IMR-90 (cell line): ENCODE measurements around the gene SPARC.

Experiments
- BHLHE40 ChIP-seq: fragments of 150-350 bp; IDR thresholded peaks from 2 replicates; pipeline ENCODE4 v1.6.1; 2016; ENCODE audit warnings: mild to moderate bottlenecking, low read depth, low read length
- CEBPB ChIP-seq: IDR thresholded peaks from 2 replicates; pipeline ENCODE4 v1.6.1; 2012; ENCODE audit warnings: low read depth, low read length, improper control_type of control experiment
- CHD1 ChIP-seq: IDR thresholded peaks from 2 replicates; pipeline ENCODE4 v1.6.1; 2012; ENCODE audit warnings: low read depth, low read length, improper control_type of control experiment
- FOS ChIP-seq: fragments of 150-350 bp; IDR thresholded peaks from 2 replicates; pipeline ENCODE4 v1.6.1; 2016; ENCODE audit warnings: low read depth, low read length
- MAFK ChIP-seq: IDR thresholded peaks from 2 replicates; pipeline ENCODE4 v1.6.1; 2012; ENCODE audit warnings: low read depth, low read length, improper control_type of control experiment
- MAZ ChIP-seq: IDR thresholded peaks from 2 replicates; pipeline ENCODE4 v1.6.1; 2012; ENCODE audit warnings: low read depth, mild to moderate bottlenecking, low read length, improper control_type of control experiment, moderate library complexity, borderline replicate concordance
- MXI1 ChIP-seq: IDR thresholded peaks from 2 replicates; pipeline ENCODE4 v1.6.1; 2012; ENCODE audit warnings: low read depth, mild to moderate bottlenecking, low read length, moderate library complexity, borderline replicate concordance
- POLR2A ChIP-seq: IDR thresholded peaks from 2 replicates; pipeline ENCODE4 v1.6.1; 2012; ENCODE audit warnings: mild to moderate bottlenecking, low read depth, low read length
- RAD21 ChIP-seq: IDR thresholded peaks from 2 replicates; pipeline ENCODE4 v1.6.1; 2012; ENCODE audit warnings: low read length, improper control_type of control experiment
- RCOR1 ChIP-seq: IDR thresholded peaks from 2 replicates; pipeline ENCODE4 v1.6.1; 2012; ENCODE audit warnings: mild to moderate bottlenecking, low read length, improper control_type of control experiment; ENCODE audit not compliant: insufficient replicate concordance
- RFX5 ChIP-seq: IDR thresholded peaks from 2 replicates; pipeline ENCODE4 v1.8.0; 2012; ENCODE audit warnings: low read depth, mild to moderate bottlenecking, low read length, moderate library complexity
- TF ChIP-seq, protein P1 (sequence below): conservative IDR thresholded peaks from 2 replicates; pipeline ENCODE4 v1.5.1; 2012; ENCODE audit warnings: mild to moderate bottlenecking, low read depth, low read length, improper control_type of control experiment
- TF ChIP-seq, protein P2 (sequence below): fragments of 150-350 bp; IDR thresholded peaks from 2 replicates; pipeline ENCODE4 v1.6.1; 2017; ENCODE audit warnings: mild to moderate bottlenecking, antibody characterized with exemption, low read length, low read depth
- TF ChIP-seq, protein P3 (sequence below): fragments of 150-350 bp; IDR thresholded peaks from 2 replicates; pipeline ENCODE4 v1.6.1; 2016; ENCODE audit warnings: low read depth, mild to moderate bottlenecking, low read length, moderate library complexity, borderline replicate concordance

DNA sequence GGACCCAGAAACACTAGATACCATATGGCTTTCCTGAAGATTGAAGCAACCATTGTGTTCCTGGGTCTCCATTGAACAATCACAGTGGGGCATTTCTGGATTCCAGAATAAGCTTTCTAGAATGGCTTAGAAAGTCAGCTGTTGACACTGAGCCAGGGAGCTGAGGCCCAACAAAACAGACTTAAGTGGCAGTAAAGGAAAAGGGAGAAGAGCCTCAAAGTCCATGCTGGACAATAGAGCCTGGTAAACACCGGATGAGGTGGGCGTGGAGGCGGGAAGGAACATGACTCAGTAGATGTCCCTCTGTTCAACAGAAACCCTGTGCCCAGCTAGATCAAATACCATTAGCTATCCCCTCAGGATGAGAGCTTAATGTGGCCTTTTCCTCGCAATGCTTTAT is 14.8 kb downstream of the SPARC start:
- TF ChIP-seq, protein P1, sequence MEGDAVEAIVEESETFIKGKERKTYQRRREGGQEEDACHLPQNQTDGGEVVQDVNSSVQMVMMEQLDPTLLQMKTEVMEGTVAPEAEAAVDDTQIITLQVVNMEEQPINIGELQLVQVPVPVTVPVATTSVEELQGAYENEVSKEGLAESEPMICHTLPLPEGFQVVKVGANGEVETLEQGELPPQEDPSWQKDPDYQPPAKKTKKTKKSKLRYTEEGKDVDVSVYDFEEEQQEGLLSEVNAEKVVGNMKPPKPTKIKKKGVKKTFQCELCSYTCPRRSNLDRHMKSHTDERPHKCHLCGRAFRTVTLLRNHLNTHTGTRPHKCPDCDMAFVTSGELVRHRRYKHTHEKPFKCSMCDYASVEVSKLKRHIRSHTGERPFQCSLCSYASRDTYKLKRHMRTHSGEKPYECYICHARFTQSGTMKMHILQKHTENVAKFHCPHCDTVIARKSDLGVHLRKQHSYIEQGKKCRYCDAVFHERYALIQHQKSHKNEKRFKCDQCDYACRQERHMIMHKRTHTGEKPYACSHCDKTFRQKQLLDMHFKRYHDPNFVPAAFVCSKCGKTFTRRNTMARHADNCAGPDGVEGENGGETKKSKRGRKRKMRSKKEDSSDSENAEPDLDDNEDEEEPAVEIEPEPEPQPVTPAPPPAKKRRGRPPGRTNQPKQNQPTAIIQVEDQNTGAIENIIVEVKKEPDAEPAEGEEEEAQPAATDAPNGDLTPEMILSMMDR, result no peak
- TF ChIP-seq FOS (peak; percentile 27; the same call in 1 of the 2 replicates), POLR2A (no peak), MAFK (no peak), BHLHE40 (no peak), RFX5 (no peak), CEBPB (no peak), MXI1 (peak; percentile 45; the same call in 1 of the 2 replicates), MAZ (no peak), RCOR1 (no peak), CHD1 (no peak), RAD21 (no peak)
- TF ChIP-seq, protein P2, sequence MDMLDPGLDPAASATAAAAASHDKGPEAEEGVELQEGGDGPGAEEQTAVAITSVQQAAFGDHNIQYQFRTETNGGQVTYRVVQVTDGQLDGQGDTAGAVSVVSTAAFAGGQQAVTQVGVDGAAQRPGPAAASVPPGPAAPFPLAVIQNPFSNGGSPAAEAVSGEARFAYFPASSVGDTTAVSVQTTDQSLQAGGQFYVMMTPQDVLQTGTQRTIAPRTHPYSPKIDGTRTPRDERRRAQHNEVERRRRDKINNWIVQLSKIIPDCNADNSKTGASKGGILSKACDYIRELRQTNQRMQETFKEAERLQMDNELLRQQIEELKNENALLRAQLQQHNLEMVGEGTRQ, result no peak
- TF ChIP-seq, protein P3, sequence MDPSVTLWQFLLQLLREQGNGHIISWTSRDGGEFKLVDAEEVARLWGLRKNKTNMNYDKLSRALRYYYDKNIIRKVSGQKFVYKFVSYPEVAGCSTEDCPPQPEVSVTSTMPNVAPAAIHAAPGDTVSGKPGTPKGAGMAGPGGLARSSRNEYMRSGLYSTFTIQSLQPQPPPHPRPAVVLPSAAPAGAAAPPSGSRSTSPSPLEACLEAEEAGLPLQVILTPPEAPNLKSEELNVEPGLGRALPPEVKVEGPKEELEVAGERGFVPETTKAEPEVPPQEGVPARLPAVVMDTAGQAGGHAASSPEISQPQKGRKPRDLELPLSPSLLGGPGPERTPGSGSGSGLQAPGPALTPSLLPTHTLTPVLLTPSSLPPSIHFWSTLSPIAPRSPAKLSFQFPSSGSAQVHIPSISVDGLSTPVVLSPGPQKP, result no peak
